IMR-90 (cell line): ENCODE data around the gene PNO1. TPM values are rescaled to one million over a fixed set of nuclear protein-coding genes. Genes with fewer than 3 reads are reported as not detected.

Source experiments
- ATAC-seq: fragments of 200-7000 bp; cut with Tn5 transposase; 2 replicates; pipeline ENCODE4 v1.9.1; 2020; ENCODE audit warnings: low read depth, mild to moderate bottlenecking, moderate library complexity
- BruUV-seq: library from RNA; stranded (reverse); fragments of 400-500 nt; replicated peaks from 2 replicates; lab custom pipeline; 2021; lab: Mats Ljungman, UMichigan
- CTCF ChIA-PET: fragments of 300-600 bp; formaldehyde crosslinking; extraction: SDS; loops from one replicate; lab custom pipeline; 2021; ENCODE audit warnings: antibody characterized with exemption; lab: Yijun Ruan, JAX
- POLR2A ChIA-PET: fragments of 300-600 bp; sonication (Branson Sonifier 250); formaldehyde crosslinking; loops from one replicate; lab custom pipeline; 2022; ENCODE audit warnings: antibody characterized with exemption; ENCODE audit not compliant: unreplicated experiment; lab: Charles Lee
- DNase-seq: peaks from one replicate; pipeline ENCODE4 v3.0.0; 2013
- H2AFZ ChIP-seq: replicated peaks from 2 replicates; pipeline ENCODE3; 2013; ENCODE audit warnings: low read length, mild to moderate bottlenecking; ENCODE audit not compliant: poor library complexity
- H2AK5ac ChIP-seq: 2 replicates; pipeline ENCODE4 v1.6.1; 2013; ENCODE audit warnings: low read depth, low read length, inconsistent platforms
- H2AK9ac ChIP-seq: replicated peaks from 2 replicates; pipeline ENCODE3; 2013; ENCODE audit warnings: mild to moderate bottlenecking, low read depth, low read length, moderate library complexity; ENCODE audit not compliant: poor library complexity
- H2BK120ac ChIP-seq: 2 replicates; pipeline ENCODE4 v1.6.1; 2013; ENCODE audit warnings: low read depth, low read length, inconsistent platforms
- H2BK15ac ChIP-seq: 3 replicates; pipeline ENCODE4 v1.6.1; 2013; ENCODE audit warnings: low read depth, low read length, inconsistent platforms
- H2BK20ac ChIP-seq: 2 replicates; pipeline ENCODE4 v1.6.1; 2013; ENCODE audit warnings: low read depth, mild to moderate bottlenecking, inconsistent platforms, low read length, moderate library complexity
- H2BK5ac ChIP-seq: 2 replicates; pipeline ENCODE4 v1.6.1; 2013; ENCODE audit warnings: mild to moderate bottlenecking, low read depth, low read length, inconsistent platforms; ENCODE audit not compliant: poor library complexity, severe bottlenecking
- H3K14ac ChIP-seq: replicated peaks from 2 replicates; pipeline ENCODE4 v1.6.1; 2013; ENCODE audit warnings: low read depth, low read length, inconsistent platforms
- H3K18ac ChIP-seq: 2 replicates; pipeline ENCODE4 v1.6.1; 2013; ENCODE audit warnings: low read depth, low read length, control low read depth
- H3K23ac ChIP-seq: 2 replicates; pipeline ENCODE4 v1.6.1; 2013; ENCODE audit warnings: low read depth, low read length, inconsistent platforms
- H3K27ac ChIP-seq: 2 replicates; pipeline ENCODE4 v1.5.1; 2013; ENCODE audit warnings: mild to moderate bottlenecking, control low read depth, low read length; ENCODE audit not compliant: insufficient read depth
- H3K27me3 ChIP-seq: 2 replicates; pipeline ENCODE4 v1.6.1; 2013; ENCODE audit warnings: low read length; ENCODE audit not compliant: control insufficient read depth, insufficient read depth
- H3K36me3 ChIP-seq: 2 replicates; pipeline ENCODE4 v1.6.1; 2013; ENCODE audit warnings: low read length, mixed read lengths; ENCODE audit not compliant: control insufficient read depth, insufficient read depth
- H3K4ac ChIP-seq: 2 replicates; pipeline ENCODE4 v1.6.1; 2013; ENCODE audit warnings: low read depth, low read length, inconsistent platforms
- H3K4me1 ChIP-seq: 2 replicates; pipeline ENCODE4 v1.6.1; 2013; ENCODE audit warnings: low read length, mixed read lengths; ENCODE audit not compliant: control insufficient read depth, insufficient read depth
- H3K4me2 ChIP-seq: 2 replicates; pipeline ENCODE4 v1.6.1; 2013; ENCODE audit warnings: low read depth, mild to moderate bottlenecking, control low read depth, low read length, moderate library complexity
- H3K4me3 ChIP-seq: 2 replicates; pipeline ENCODE4 v1.5.1; 2013; ENCODE audit warnings: low read depth, mild to moderate bottlenecking, control low read depth, low read length, moderate library complexity; ENCODE audit not compliant: insufficient read depth
- H3K56ac ChIP-seq: 2 replicates; pipeline ENCODE4 v1.6.1; 2013; ENCODE audit warnings: low read length, inconsistent platforms; ENCODE audit not compliant: insufficient read depth; ENCODE audit errors: extremely low read depth
- H3K79me1 ChIP-seq, 2 experiments: 2 replicates each; pipeline ENCODE4 v1.6.1; 2013; ENCODE audit warnings: low read length in 2 of 2, inconsistent platforms in 1 of 2, low read depth in 1 of 2
- H3K9ac ChIP-seq: 2 replicates; pipeline ENCODE4 v1.6.1; 2013; ENCODE audit warnings: low read depth, low read length, control low read depth
- H3K9me1 ChIP-seq: 2 replicates; pipeline ENCODE4 v1.6.1; 2013; ENCODE audit warnings: low read length, inconsistent platforms; ENCODE audit not compliant: insufficient read depth
- H3K9me3 ChIP-seq: 2 replicates; pipeline ENCODE4 v1.6.1; 2013; ENCODE audit warnings: low read length; ENCODE audit not compliant: control insufficient read depth, insufficient read depth
- H4K20me1 ChIP-seq: 2 replicates; pipeline ENCODE4 v1.6.1; 2013; ENCODE audit warnings: low read length, inconsistent platforms; ENCODE audit not compliant: insufficient read depth
- H4K5ac ChIP-seq: 2 replicates; pipeline ENCODE4 v1.6.1; 2013; ENCODE audit warnings: mild to moderate bottlenecking, low read depth, low read length, control low read depth
- H4K8ac ChIP-seq, 2 experiments: 2 replicates each; pipeline ENCODE4 v1.6.1; 2013; ENCODE audit warnings: low read depth in 2 of 2, low read length in 2 of 2, control low read depth in 1 of 2, inconsistent platforms in 1 of 2
- H4K91ac ChIP-seq: 2 replicates; pipeline ENCODE4 v1.6.1; 2013; ENCODE audit warnings: low read depth, low read length, inconsistent platforms; ENCODE audit not compliant: insufficient read depth
- BHLHE40 ChIP-seq: fragments of 150-350 bp; IDR thresholded peaks from 2 replicates; pipeline ENCODE4 v1.6.1; 2016; ENCODE audit warnings: mild to moderate bottlenecking, low read depth, low read length
- CEBPB ChIP-seq: IDR thresholded peaks from 2 replicates; pipeline ENCODE4 v1.6.1; 2012; ENCODE audit warnings: low read depth, low read length, improper control_type of control experiment
- CHD1 ChIP-seq: IDR thresholded peaks from 2 replicates; pipeline ENCODE4 v1.6.1; 2012; ENCODE audit warnings: low read depth, low read length, improper control_type of control experiment
- FOS ChIP-seq: fragments of 150-350 bp; IDR thresholded peaks from 2 replicates; pipeline ENCODE4 v1.6.1; 2016; ENCODE audit warnings: low read depth, low read length
- MAFK ChIP-seq: IDR thresholded peaks from 2 replicates; pipeline ENCODE4 v1.6.1; 2012; ENCODE audit warnings: low read depth, low read length, improper control_type of control experiment
- MAZ ChIP-seq: IDR thresholded peaks from 2 replicates; pipeline ENCODE4 v1.6.1; 2012; ENCODE audit warnings: low read depth, mild to moderate bottlenecking, low read length, improper control_type of control experiment, moderate library complexity, borderline replicate concordance
- MXI1 ChIP-seq: IDR thresholded peaks from 2 replicates; pipeline ENCODE4 v1.6.1; 2012; ENCODE audit warnings: low read depth, mild to moderate bottlenecking, low read length, moderate library complexity, borderline replicate concordance
- NFE2L2 ChIP-seq: fragments of 150-350 bp; IDR thresholded peaks from 2 replicates; pipeline ENCODE4 v1.6.1; 2016; ENCODE audit warnings: low read depth, mild to moderate bottlenecking, low read length
- RCOR1 ChIP-seq: IDR thresholded peaks from 2 replicates; pipeline ENCODE4 v1.6.1; 2012; ENCODE audit warnings: mild to moderate bottlenecking, low read length, improper control_type of control experiment; ENCODE audit not compliant: insufficient replicate concordance
- RFX5 ChIP-seq: IDR thresholded peaks from 2 replicates; pipeline ENCODE4 v1.8.0; 2012; ENCODE audit warnings: low read depth, mild to moderate bottlenecking, low read length, moderate library complexity
- SMC3 ChIP-seq: fragments of 150-350 bp; IDR thresholded peaks from 2 replicates; pipeline ENCODE4 v1.6.1; 2016; ENCODE audit warnings: low read depth, mild to moderate bottlenecking, antibody characterized with exemption, low read length, moderate library complexity
- USF2 ChIP-seq: fragments of 150-350 bp; IDR thresholded peaks from 2 replicates; pipeline ENCODE4 v1.6.1; 2017; ENCODE audit warnings: mild to moderate bottlenecking, antibody characterized with exemption, low read length, low read depth
- WGBS, 2 experiments: methylation state at CpG; one replicate each; pipeline versions ENCODE4 v1.1.5 to v1.1.7; 2013; ENCODE audit warnings: missing lambda C conversion rate in 2 of 2; ENCODE audit not compliant: insufficient read length in 1 of 2; ENCODE audit errors: extremely low coverage in 2 of 2; 5-methylcytosine and 5-hydroxymethylcytosine counted together
- dilution Hi-C: fragments of 300-500 bp; cut with HindIII; formaldehyde crosslinking; loops from one replicate; pipeline ENCODE4 v1.14.3; 2018; ENCODE audit warnings: low sequenced_read_pairs; ENCODE audit not compliant: unreplicated experiment
- in situ Hi-C: fragments of 300-500 bp; cut with MboI; formaldehyde crosslinking; loops from 3 replicates; pipeline ENCODE4 v1.14.3; 2019; ENCODE audit warnings: low sequenced_read_pairs, inconsistent platforms, mixed read lengths
- intact Hi-C: fragments of 100-400 bp; cut with micrococcal nuclease; formaldehyde crosslinking; loops from 2 replicates; pipeline ENCODE4 v1.10.0; 2022
- polyA plus RNA-seq, 3 experiments: library from polyadenylated mRNA; depleted of rRNA; stranded (reverse); fragments of >200 nt; gene quantifications; 2 replicates each; pipeline ENCODE4 v1.2.3, GENCODE V29; 2012; ENCODE audit warnings: low replicate concordance in 1 of 3
- total RNA-seq: library from RNA; depleted of rRNA; stranded (reverse); fragments of >200 nt; gene quantifications from 2 replicates; pipeline ENCODE4 v1.2.3, GENCODE V29; 2012

Gene PNO1
- total and polyA plus RNA-seq, 2 of the 4 experiments (the other 2 are of a cell fraction): 12.8 to 14.7 TPM

- DNase-seq (no peak), ATAC-seq (no peak)
- no peak overlapping the region for H4K5ac ChIP-seq
- ChIA-PET CTCF (no interaction called here), POLR2A (no interaction called here)
- no peak overlapping the region for H3K18ac ChIP-seq
- dilution Hi-C loops: no loop called here
- no TSS peak for BruUV-seq
- H3K4me3 ChIP-seq: no peak overlapping the region
- no peak overlapping the region for H3K4ac ChIP-seq
- no peaks in the 10 kb centered on the region for H3K9me3 ChIP-seq
- H3K14ac ChIP-seq: no peak overlapping the region
- peaks cover 12 to 21% of the 10 kb centered on the region in 2 experiments for H3K79me1 ChIP-seq
- H3K36me3 ChIP-seq: peaks cover 13% of the 10 kb centered on the region
- H3K27ac ChIP-seq: no peak overlapping the region
- H3K9ac ChIP-seq: no peak overlapping the region
- no peak overlapping the region for H2BK120ac ChIP-seq
- no peak for TF ChIP-seq RFX5
- TF ChIP-seq NFE2L2: no peak
- TF ChIP-seq MAZ: no peak
- no peak for TF ChIP-seq CEBPB
- TF ChIP-seq MAFK: no peak
- no peak for TF ChIP-seq USF2
- no peak for TF ChIP-seq SMC3
- no peak for TF ChIP-seq CHD1
- TF ChIP-seq FOS: no peak
- no peak for TF ChIP-seq BHLHE40
- TF ChIP-seq MXI1: no peak
- no peak for TF ChIP-seq RCOR1
- no peak overlapping the region for H4K91ac ChIP-seq
- no peaks in the 10 kb centered on the region for H3K9me1 ChIP-seq
- no peaks in the 10 kb centered on the region for H3K4me1 ChIP-seq
- intact Hi-C loops: no loop called here
- no peak overlapping the region for H2AK9ac ChIP-seq
- no CpG with 5 or more reads among the region's 2 CpGs for WGBS, 2 experiments
- H2BK5ac ChIP-seq: no peak overlapping the region
- in situ Hi-C loops: no loop called here
- no peak overlapping the region for H2BK15ac ChIP-seq
- H2BK20ac ChIP-seq: no peak overlapping the region
- no peak overlapping the region for H4K8ac ChIP-seq
- no peak overlapping the region for H3K56ac ChIP-seq
- H2AFZ ChIP-seq: no peak overlapping the region
- H3K23ac ChIP-seq: no peak overlapping the region
- H2AK5ac ChIP-seq: no peak overlapping the region
- no peak overlapping the region for H3K4me2 ChIP-seq
- no peaks in the 10 kb centered on the region for H3K27me3 ChIP-seq
- no peaks in the 10 kb centered on the region for H4K20me1 ChIP-seq
Measured at GRCh38 chr2:68172521-68172920, 14.8 kb downstream of the PNO1 start.
